Bone marrow (tissue), 2 donors: ENCODE results near the gene ZNF197.
"Not testable (repeated sequence)": the region's sequence is repeated elsewhere in the genome, so short reads cannot be mapped to it uniquely, and the experiment has no call there.

Experiments
- DNase-seq, 2 donors: peaks; one replicate each; lab custom pipeline; 2025; lab: John Stamatoyannopoulos, UW

The ZNF197 gene

DNA sequence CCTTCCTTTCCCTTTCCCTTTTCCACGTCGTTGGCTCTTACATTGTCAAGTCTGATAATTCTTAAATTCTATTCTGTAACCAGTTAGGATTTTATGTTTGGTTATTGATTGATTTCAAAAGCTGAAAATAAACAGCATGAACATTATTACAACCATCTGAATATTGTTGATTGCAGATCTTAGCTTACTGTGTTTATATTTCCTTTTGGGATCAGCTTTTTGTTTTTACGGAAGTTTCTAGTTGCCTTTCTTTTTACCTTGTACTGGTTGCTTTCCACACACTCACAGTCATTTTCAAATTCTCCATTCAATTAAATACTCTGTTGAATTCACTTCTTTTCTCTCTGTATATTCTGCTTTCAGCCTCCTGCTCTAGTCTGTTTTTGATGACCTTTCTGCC, 40.3 kb downstream of the ZNF197 start:
- no peak for DNase-seq

GRCh38 chr3:44666346-44666745, 41.5 kb downstream of the ZNF197 start:
- no peak for DNase-seq

GRCh38 chr3:44669760-44670159, 44.9 kb downstream of the ZNF197 start:
- DNase-seq: no peak

DNA sequence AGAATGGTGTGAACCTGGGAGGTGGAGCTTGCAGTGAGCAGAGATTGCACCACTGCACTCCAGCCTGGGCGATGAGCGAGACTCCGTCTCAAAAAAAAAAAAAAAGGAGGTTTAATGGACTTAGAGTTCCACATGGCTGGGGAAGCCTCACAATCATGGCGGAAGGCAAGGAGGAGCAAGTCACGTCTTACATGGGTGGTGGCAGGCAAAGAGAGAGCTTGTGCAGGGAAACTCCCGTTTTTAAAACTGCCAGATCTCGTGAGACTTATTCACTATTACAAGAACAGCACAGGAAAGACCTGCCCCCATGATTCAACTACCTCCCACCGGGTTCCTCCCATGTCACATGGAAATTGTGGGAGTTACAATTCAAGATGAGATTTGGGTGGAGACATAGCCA, 48.6 kb downstream of the ZNF197 start:
- not testable (repeated sequence) for DNase-seq

DNA sequence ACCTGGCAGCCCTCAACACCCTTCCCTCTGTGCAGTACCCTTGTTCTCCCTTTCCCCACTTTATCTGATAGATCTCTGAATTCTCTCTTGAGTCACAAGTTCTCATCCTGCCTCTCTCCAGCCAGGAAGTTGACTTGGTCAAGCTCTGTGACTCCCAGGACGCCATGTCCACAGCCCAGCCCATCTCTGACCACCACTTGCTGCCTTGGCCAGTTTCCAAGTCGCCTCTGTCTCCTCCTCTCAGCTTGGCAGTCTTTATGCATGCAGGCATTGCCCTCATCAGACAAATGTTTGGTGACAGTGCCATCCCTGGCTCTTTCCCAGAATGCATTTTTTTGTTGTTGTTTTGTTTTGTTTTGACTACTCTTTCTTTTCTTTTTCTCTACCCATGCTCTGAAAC, 49.4 kb downstream of the ZNF197 start:
- DNase-seq: no peak

GRCh38 chr3:44678480-44679116, 53.8 kb downstream of the ZNF197 start:
- no peak for DNase-seq

GRCh38 chr3:44680921-44681455, 56.2 kb downstream of the ZNF197 start:
- DNase-seq: no peak

DNA sequence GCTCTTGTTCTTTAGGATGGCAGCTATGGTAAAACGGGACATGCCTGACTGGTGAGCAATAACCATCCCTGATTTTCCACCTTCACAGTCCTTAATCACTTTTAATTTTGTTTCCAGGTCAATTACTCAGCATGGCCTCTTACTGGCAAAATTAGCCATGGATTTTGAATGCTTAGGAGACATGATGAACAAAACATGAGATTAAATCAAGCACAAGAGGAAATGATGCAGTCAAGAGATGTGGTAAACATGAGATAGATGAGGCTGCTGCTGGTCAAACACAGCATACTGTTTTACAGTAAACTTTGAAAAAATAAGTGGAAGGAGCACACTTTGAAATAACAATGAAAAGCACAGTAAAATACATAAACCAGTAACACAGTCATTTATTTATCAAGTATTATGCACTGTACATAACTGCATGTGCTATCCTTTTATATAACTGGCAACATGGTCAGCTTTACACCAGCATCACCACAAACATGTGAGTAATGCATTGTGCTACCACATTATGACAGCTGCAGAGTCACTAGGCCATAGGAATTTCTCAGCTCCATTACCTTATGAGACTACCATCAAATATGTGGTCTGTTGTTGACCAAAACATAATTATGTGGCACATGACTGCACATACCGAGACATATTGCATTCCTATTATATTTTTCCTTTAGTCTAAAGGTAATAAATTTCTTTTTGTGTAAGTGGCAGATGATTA, 57.5 kb downstream of the ZNF197 start:
- DNase-seq: no peak

GRCh38 chr3:44685128-44685800, 60.4 kb downstream of the ZNF197 start:
- peak in 1 of 2 donors; percentile 49 for DNase-seq

DNA sequence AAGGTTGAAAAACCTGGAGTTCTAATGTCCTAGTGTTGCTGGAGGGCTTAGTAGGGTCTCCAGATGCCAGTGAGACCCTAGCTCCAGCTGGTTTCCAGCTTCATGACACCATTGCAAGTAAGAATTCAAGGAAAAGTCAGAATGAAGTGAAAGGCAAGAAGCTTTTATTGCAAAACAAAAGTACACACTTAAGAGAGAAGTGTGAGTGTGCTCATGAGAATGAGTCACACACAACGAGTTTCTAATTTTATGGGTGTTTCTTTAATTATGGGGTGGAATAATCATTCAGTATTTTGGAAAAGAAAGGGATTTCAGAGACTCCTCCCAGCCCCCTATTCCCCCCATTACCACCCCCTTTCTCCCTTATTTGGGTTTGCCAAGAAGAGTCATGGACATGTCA, 63.1 kb downstream of the ZNF197 start:
- no peak for DNase-seq
